Measurements from ENCODE around the gene FBXO10. TPM values are rescaled to one million over a fixed set of nuclear protein-coding genes. Genes with fewer than 3 reads are reported as not detected.

Gene FBXO10
- total RNA-seq, 1 donor from 2014 or later = 8.2 TPM

GRCh38 chr9:37559125-37559524 lies 17.1 kb downstream of the FBXO10 start:
- H3K27me3 ChIP-seq = no peaks in the 10 kb centered on the region
- DNase-seq (ENCODE audit: low spot score in 2 of 2) = no peak
- H3K27ac ChIP-seq = no peak overlapping the region
- no peaks in the 10 kb centered on the region for H3K4me1 ChIP-seq
- H3K9me3 ChIP-seq = no peaks in the 10 kb centered on the region
- peaks cover 0 to 3% of the 10 kb centered on the region in 2 donors for H3K36me3 ChIP-seq
- TF ChIP-seq CTCF (IDR thresholded peaks at IDR 0.05) = no peak
- no peak overlapping the region for H3K4me3 ChIP-seq
- intact Hi-C loops (cut with DNase I) = no loop called here

- DNase-seq (ENCODE audit: low spot score in 2 of 2) = no peak
- no peak for TF ChIP-seq CTCF (IDR thresholded peaks at IDR 0.05)
- no peak overlapping the region for H3K4me3 ChIP-seq
- no peaks in the 10 kb centered on the region for H3K4me1 ChIP-seq
- intact Hi-C loops (cut with DNase I) = no loop called here
- no peaks in the 10 kb centered on the region for H3K27me3 ChIP-seq
- H3K27ac ChIP-seq = no peak overlapping the region
- H3K9me3 ChIP-seq = no peaks in the 10 kb centered on the region
- H3K36me3 ChIP-seq = no peaks in the 10 kb centered on the region
Measured at GRCh38 chr9:37555786-37556185, 20.4 kb downstream of the FBXO10 start.

GRCh38 chr9:37554318-37554717 lies 21.9 kb downstream of the FBXO10 start:
- DNase-seq (ENCODE audit: low spot score in 2 of 2) = no peak
- intact Hi-C loops (cut with DNase I) = no loop called here

GRCh38 chr9:37551888-37552287 lies 24.3 kb downstream of the FBXO10 start:
- TF ChIP-seq CTCF (IDR thresholded peaks at IDR 0.05) = no peak
- no peak for DNase-seq (ENCODE audit: low spot score in 2 of 2)
- H3K36me3 ChIP-seq = no peaks in the 10 kb centered on the region
- intact Hi-C loops (cut with DNase I) = no loop called here
- no peaks in the 10 kb centered on the region for H3K4me1 ChIP-seq
- H3K4me3 ChIP-seq = no peak overlapping the region
- no peaks in the 10 kb centered on the region for H3K9me3 ChIP-seq
- H3K27ac ChIP-seq = no peak overlapping the region
- H3K27me3 ChIP-seq = no peaks in the 10 kb centered on the region

More at GRCh38 chr9:37554318-37554717, 21.9 kb downstream of the FBXO10 start:
- Histone ChIP-seq H3K9me3 (no peaks in the 10 kb centered on the region), H3K27ac (no peak overlapping the region), H3K36me3 (no peaks in the 10 kb centered on the region), H3K4me3 (no peak overlapping the region), H3K27me3 (no peaks in the 10 kb centered on the region), H3K4me1 (no peaks in the 10 kb centered on the region)
- TF ChIP-seq CTCF (IDR thresholded peaks at IDR 0.05) = no peak

- no peak for DNase-seq (ENCODE audit: low spot score in 2 of 2)
- Histone ChIP-seq H3K9me3 (no peaks in the 10 kb centered on the region), H3K27me3 (no peaks in the 10 kb centered on the region), H3K4me3 (no peak overlapping the region), H3K4me1 (no peaks in the 10 kb centered on the region), H3K36me3 (no peaks in the 10 kb centered on the region), H3K27ac (no peak overlapping the region)
- intact Hi-C loops (cut with DNase I) = no loop called here
- TF ChIP-seq CTCF (IDR thresholded peaks at IDR 0.05) = no peak
Measured at GRCh38 chr9:37551468-37551867, 24.7 kb downstream of the FBXO10 start.

- H3K9me3 ChIP-seq = no peaks in the 10 kb centered on the region
- H3K4me1 ChIP-seq = no peaks in the 10 kb centered on the region
- no peaks in the 10 kb centered on the region for H3K36me3 ChIP-seq
- no peak for DNase-seq (ENCODE audit: low spot score in 2 of 2)
- TF ChIP-seq CTCF (IDR thresholded peaks at IDR 0.05) = no peak
- H3K27ac ChIP-seq = no peak overlapping the region
- intact Hi-C loops (cut with DNase I) = no loop called here
- H3K27me3 ChIP-seq = no peaks in the 10 kb centered on the region
- H3K4me3 ChIP-seq = no peak overlapping the region
Measured at GRCh38 chr9:37550781-37551180, 25.4 kb downstream of the FBXO10 start.
